Neutrophil (primary cell): ENCODE measurements around the gene KRTAP20-1.

ENCODE experiments used
- H3K27ac ChIP-seq: fragments of 200-600 bp; sonication (generic); 2 replicates; pipeline ENCODE4 v1.5.1; 2016; ENCODE audit warnings: mild to moderate bottlenecking, moderate library complexity
- H3K27me3 ChIP-seq: fragments of 200-600 bp; sonication (generic); 2 replicates; pipeline ENCODE4 v1.6.0; 2016; ENCODE audit warnings: mild to moderate bottlenecking
- H3K36me3 ChIP-seq: fragments of 200-600 bp; sonication (generic); 2 replicates; pipeline ENCODE4 v1.5.1; 2017
- H3K4me1 ChIP-seq, 2 experiments: fragments of 200-600 bp in 1 of 2; sonication (generic) in 1 of 2; 1 replicate in 1 of 2; 2 replicates in 1 of 2; pipeline versions ENCODE4 v1.5.1 to v1.6.1; 2013 to 2016; ENCODE audit warnings: low read depth in 1 of 2, low read length in 1 of 2, mild to moderate bottlenecking in 1 of 2, moderate library complexity in 1 of 2; ENCODE audit not compliant: control insufficient read depth in 1 of 2, insufficient read depth in 1 of 2
- H3K4me3 ChIP-seq, 2 experiments: fragments of 200-600 bp in 1 of 2; sonication (generic) in 1 of 2; 1 replicate in 1 of 2; 2 replicates in 1 of 2; pipeline ENCODE4 v1.5.1; 2013 to 2016; ENCODE audit warnings: low read depth in 1 of 2, low read length in 1 of 2, mild to moderate bottlenecking in 1 of 2, moderate library complexity in 1 of 2
- H3K9me3 ChIP-seq: fragments of 200-600 bp; sonication (generic); 2 replicates; pipeline ENCODE4 v1.5.1; 2016
- CTCF ChIP-seq: fragments of 200-600 bp; sonication (generic); IDR thresholded peaks from 2 replicates; pipeline ENCODE4 v1.5.1; 2016; ENCODE audit warnings: antibody characterized with exemption

Gene KRTAP20-1

GRCh38 chr21:30590297-30590696 is 25.9 kb upstream of the KRTAP20-1 start, which contains the start of gene KRTAP22-2:
KRTAP22-2 (minus strand) TSS chr21:30590397.
- no peak within 1 kb of the TSS for H3K27ac ChIP-seq
- H3K4me3 ChIP-seq: no peak within 1 kb of the TSS
- H3K27me3 ChIP-seq: no peaks in the 10 kb centered on the region
- H3K4me1 ChIP-seq: no peaks in the 10 kb centered on the region
- TF ChIP-seq CTCF: no peak
- H3K9me3 ChIP-seq: no peaks in the 10 kb centered on the region
- no peaks in the 10 kb centered on the region for H3K36me3 ChIP-seq

GRCh38 chr21:30592140-30592539 is 24.1 kb upstream of the KRTAP20-1 start, which contains the start of gene KRTAP6-3:
KRTAP6-3 (plus strand) TSS chr21:30592440; CDS start chr21:30592446, 6 bp downstream.
- Histone ChIP-seq H3K36me3 (no peaks in the 10 kb centered on the region), H3K27ac (no peak within 1 kb of the TSS), H3K27me3 (no peaks in the 10 kb centered on the region), H3K9me3 (no peaks in the 10 kb centered on the region), H3K4me3 (no peak within 1 kb of the TSS), H3K4me1 (no peaks in the 10 kb centered on the region)
- TF ChIP-seq CTCF: no peak

DNA sequence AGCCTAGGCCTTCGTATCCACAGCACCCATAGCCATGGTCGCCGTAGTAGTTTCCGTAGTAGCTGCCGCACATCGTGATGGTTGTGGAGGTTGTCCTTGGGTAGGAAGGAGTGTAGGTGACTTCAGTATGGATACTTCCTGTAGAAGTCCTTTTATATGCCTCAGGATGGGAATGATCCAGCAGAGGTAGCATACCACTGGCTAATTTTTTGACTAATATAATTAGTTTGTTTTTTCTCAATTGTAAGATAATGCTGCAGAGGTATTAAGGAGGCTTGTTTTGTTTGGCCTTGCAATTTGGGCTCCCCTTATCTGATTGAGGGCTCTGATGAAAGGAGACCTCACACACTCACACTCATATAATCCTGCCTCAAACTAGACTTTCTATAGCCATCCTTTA is 17.4 kb upstream of the KRTAP20-1 start, which contains the start of gene KRTAP6-2:
Gene KRTAP6-2, minus strand, starts transcription at position 101 of the 400 bp plus-strand sequence. Its CDS starts 28 bp downstream, at position 73.
- Histone ChIP-seq H3K27ac (no peak within 1 kb of the TSS), H3K9me3 (no peaks in the 10 kb centered on the region), H3K4me3 (no peak within 1 kb of the TSS), H3K27me3 (no peaks in the 10 kb centered on the region), H3K4me1 (no peaks in the 10 kb centered on the region), H3K36me3 (no peaks in the 10 kb centered on the region)
- no peak for TF ChIP-seq CTCF

GRCh38 chr21:30600787-30601186 is 15.4 kb upstream of the KRTAP20-1 start, which contains the start of gene KRTAP22-1:
KRTAP22-1 (plus strand) TSS chr21:30601087.
- TF ChIP-seq CTCF: no peak

GRCh38 chr21:30605968-30606367 is 10.3 kb upstream of the KRTAP20-1 start:
- no peaks in the 10 kb centered on the region for H3K9me3 ChIP-seq
- H3K27ac ChIP-seq: no peak overlapping the region
- no peak for TF ChIP-seq CTCF
- H3K4me3 ChIP-seq: no peak overlapping the region
- H3K27me3 ChIP-seq: no peaks in the 10 kb centered on the region
- no peaks in the 10 kb centered on the region for H3K4me1 ChIP-seq
- no peaks in the 10 kb centered on the region for H3K36me3 ChIP-seq

More at GRCh38 chr21:30600787-30601186, 15.4 kb upstream of the KRTAP20-1 start, which contains the start of gene KRTAP22-1:
- Histone ChIP-seq H3K9me3 (no peaks in the 10 kb centered on the region), H3K27ac (no peak within 1 kb of the TSS), H3K27me3 (no peaks in the 10 kb centered on the region), H3K4me1 (no peaks in the 10 kb centered on the region), H3K36me3 (no peaks in the 10 kb centered on the region), H3K4me3 (no peak within 1 kb of the TSS)

- Histone ChIP-seq H3K27me3 (no peaks in the 10 kb centered on the region), H3K27ac (no peak overlapping the region), H3K9me3 (no peaks in the 10 kb centered on the region), H3K4me1 (no peaks in the 10 kb centered on the region), H3K36me3 (no peaks in the 10 kb centered on the region), H3K4me3 (no peak overlapping the region)
- TF ChIP-seq CTCF: no peak
Observed at GRCh38 chr21:30612132-30612531, 4.1 kb upstream of the KRTAP20-1 start.
